Loucy (cell line): ENCODE results near the gene COL11A2.
A peak's percentile ranks its signal among the peaks of the same experiment; 100 is the strongest.

Experiments
- H2AFZ ChIP-seq: fragments of 200-600 bp; sonication (generic); 2 replicates; pipeline ENCODE4 v1.6.0; 2016; ENCODE audit warnings: antibody characterized with exemption, mild to moderate bottlenecking, low read length, moderate library complexity
- H3F3A ChIP-seq: fragments of 200-600 bp; 2 replicates; pipeline ENCODE4 v1.6.0; 2016; ENCODE audit warnings: antibody characterized with exemption, low read depth, mild to moderate bottlenecking
- H3K27me3 ChIP-seq: fragments of 200-600 bp; sonication (generic); 2 replicates; pipeline ENCODE4 v1.6.1; 2014; ENCODE audit warnings: low read length, mild to moderate bottlenecking; ENCODE audit not compliant: insufficient read depth, poor library complexity, severe bottlenecking
- H3K36me3 ChIP-seq: fragments of 200-600 bp; sonication (generic); 2 replicates; pipeline ENCODE4 v1.6.1; 2016; ENCODE audit warnings: low read length; ENCODE audit not compliant: insufficient read depth
- H3K4me1 ChIP-seq: fragments of 200-600 bp; sonication (generic); 2 replicates; pipeline ENCODE4 v1.5.1; 2014; ENCODE audit warnings: low read length, mild to moderate bottlenecking; ENCODE audit not compliant: insufficient read depth, poor library complexity, severe bottlenecking
- H3K4me2 ChIP-seq: fragments of 200-600 bp; sonication (generic); 2 replicates; pipeline ENCODE4 v1.6.0; 2014; ENCODE audit warnings: antibody characterized with exemption, low read length, low read depth, mild to moderate bottlenecking; ENCODE audit not compliant: poor library complexity, severe bottlenecking
- H3K4me3 ChIP-seq: fragments of 200-600 bp; sonication (generic); 2 replicates; pipeline ENCODE4 v1.5.1; 2014; ENCODE audit warnings: low read length, mild to moderate bottlenecking, mixed read lengths; ENCODE audit not compliant: poor library complexity, severe bottlenecking
- H3K79me2 ChIP-seq: fragments of 200-600 bp; sonication (generic); 2 replicates; pipeline ENCODE4 v1.6.1; 2014; ENCODE audit warnings: low read length; ENCODE audit not compliant: insufficient read depth
- H3K9ac ChIP-seq: fragments of 200-600 bp; sonication (generic); 2 replicates; pipeline ENCODE4 v1.6.0; 2014; ENCODE audit warnings: mild to moderate bottlenecking, low read depth, low read length, moderate library complexity; ENCODE audit not compliant: poor library complexity, severe bottlenecking
- H3K9me2 ChIP-seq: fragments of 200-600 bp; sonication (generic); replicated peaks from 2 replicates; pipeline ENCODE4 v1.6.1; 2016; ENCODE audit warnings: low read depth, low read length, mixed read lengths
- H3K9me3 ChIP-seq: fragments of 200-600 bp; sonication (generic); 2 replicates; pipeline ENCODE4 v1.6.1; 2014; ENCODE audit warnings: mild to moderate bottlenecking, antibody characterized with exemption, low read length, low read depth; ENCODE audit not compliant: insufficient read depth
- H4K20me1 ChIP-seq: fragments of 200-600 bp; sonication (generic); 2 replicates; pipeline ENCODE4 v1.6.0; 2014; ENCODE audit warnings: antibody characterized with exemption, low read length, mild to moderate bottlenecking; ENCODE audit not compliant: insufficient read depth, poor library complexity, severe bottlenecking
- EZH2phosphoT487 ChIP-seq: fragments of 200-600 bp; IDR thresholded peaks from 2 replicates; pipeline ENCODE4 v1.6.1; 2018; ENCODE audit warnings: antibody characterized with exemption, mild to moderate bottlenecking, moderate library complexity, borderline replicate concordance
- TF ChIP-seq, protein P1 (sequence below): fragments of 200-600 bp; sonication (generic); conservative IDR thresholded peaks from 2 replicates; pipeline ENCODE4 v1.5.1; 2014; ENCODE audit warnings: mild to moderate bottlenecking, antibody characterized with exemption, low read length

COL11A2 gene

DNA sequence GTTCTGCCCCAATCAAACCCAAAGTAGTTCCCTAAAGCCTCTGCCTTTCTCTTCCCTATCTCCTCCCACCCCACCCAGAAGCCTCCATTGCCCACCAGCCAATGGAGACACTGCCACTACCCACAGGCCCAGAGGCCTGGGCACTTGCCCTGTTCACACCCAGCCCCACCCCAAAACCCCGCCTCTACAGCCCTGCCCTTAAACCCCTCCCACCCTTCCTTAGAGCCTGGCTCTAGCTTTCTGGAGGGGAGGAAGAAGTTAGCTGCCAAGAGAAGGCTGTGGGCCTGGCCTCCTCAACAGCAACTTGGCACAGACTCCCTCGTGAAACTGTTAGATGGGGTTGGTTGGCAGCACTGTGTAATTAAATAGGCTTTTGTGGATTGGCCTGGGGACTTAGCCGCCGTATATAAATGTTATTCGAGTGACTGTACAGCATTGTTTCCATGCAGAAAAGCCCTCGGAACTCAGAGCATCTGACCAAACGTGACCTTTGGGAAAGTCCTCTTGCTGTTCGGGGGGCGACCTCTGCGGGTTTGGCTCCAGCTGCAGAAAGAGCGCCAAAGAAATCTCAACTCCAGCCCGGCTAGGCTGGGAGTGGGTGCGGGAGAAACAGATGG is 31.4 kb downstream of the COL11A2 start:
- H3K79me2 ChIP-seq, result no peaks in the 10 kb centered on the region
- H4K20me1 ChIP-seq, result no peaks in the 10 kb centered on the region
- H3K27me3 ChIP-seq, result peaks cover 7% of the 10 kb centered on the region
- peak overlapping the region; percentile 68 for H3K4me3 ChIP-seq
- TF ChIP-seq EZH2phosphoT487, result no peak
- TF ChIP-seq, protein P1, sequence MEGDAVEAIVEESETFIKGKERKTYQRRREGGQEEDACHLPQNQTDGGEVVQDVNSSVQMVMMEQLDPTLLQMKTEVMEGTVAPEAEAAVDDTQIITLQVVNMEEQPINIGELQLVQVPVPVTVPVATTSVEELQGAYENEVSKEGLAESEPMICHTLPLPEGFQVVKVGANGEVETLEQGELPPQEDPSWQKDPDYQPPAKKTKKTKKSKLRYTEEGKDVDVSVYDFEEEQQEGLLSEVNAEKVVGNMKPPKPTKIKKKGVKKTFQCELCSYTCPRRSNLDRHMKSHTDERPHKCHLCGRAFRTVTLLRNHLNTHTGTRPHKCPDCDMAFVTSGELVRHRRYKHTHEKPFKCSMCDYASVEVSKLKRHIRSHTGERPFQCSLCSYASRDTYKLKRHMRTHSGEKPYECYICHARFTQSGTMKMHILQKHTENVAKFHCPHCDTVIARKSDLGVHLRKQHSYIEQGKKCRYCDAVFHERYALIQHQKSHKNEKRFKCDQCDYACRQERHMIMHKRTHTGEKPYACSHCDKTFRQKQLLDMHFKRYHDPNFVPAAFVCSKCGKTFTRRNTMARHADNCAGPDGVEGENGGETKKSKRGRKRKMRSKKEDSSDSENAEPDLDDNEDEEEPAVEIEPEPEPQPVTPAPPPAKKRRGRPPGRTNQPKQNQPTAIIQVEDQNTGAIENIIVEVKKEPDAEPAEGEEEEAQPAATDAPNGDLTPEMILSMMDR, result no peak
- peak overlapping the region; percentile 91 for H2AFZ ChIP-seq
- H3K4me2 ChIP-seq, result peak overlapping the region; percentile 81
- H3K4me1 ChIP-seq, result peaks cover 15% of the 10 kb centered on the region
- no peaks in the 10 kb centered on the region for H3K9me3 ChIP-seq
- H3K36me3 ChIP-seq, result no peaks in the 10 kb centered on the region
- H3K9ac ChIP-seq, result peak overlapping the region; percentile 5
- no peaks in the 10 kb centered on the region for H3F3A ChIP-seq
- no peaks in the 10 kb centered on the region for H3K9me2 ChIP-seq

DNA sequence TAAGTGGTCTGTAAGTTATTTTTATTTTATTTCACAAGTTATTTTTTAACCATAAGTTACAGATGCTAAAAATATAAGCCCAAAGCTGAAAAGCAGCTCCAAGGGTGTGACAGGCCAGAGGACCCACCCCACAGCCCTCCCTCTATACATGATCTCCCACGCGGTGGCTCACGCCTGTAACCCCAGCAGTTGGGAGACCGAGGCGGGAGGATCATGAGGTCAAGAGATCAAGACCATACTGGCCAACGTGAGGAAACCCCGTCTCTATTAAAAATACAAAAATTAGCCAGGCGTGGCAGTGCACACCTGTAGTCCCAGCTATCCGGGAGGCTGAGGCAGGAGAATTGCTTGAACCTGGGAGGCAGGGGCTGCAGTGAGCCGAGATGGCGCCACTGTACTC is 32.2 kb downstream of the COL11A2 start:
- Histone ChIP-seq H3F3A (no peaks in the 10 kb centered on the region), H3K9ac (no peak overlapping the region), H3K27me3 (peaks cover 7% of the 10 kb centered on the region), H3K36me3 (no peaks in the 10 kb centered on the region), H2AFZ (no peak overlapping the region), H3K9me3 (no peaks in the 10 kb centered on the region), H3K4me3 (no peak overlapping the region), H3K79me2 (no peaks in the 10 kb centered on the region), H3K4me2 (no peak overlapping the region), H3K9me2 (no peaks in the 10 kb centered on the region), H3K4me1 (peaks cover 15% of the 10 kb centered on the region), H4K20me1 (no peaks in the 10 kb centered on the region)
- TF ChIP-seq, protein P1, result no peak
- no peak for TF ChIP-seq EZH2phosphoT487

DNA sequence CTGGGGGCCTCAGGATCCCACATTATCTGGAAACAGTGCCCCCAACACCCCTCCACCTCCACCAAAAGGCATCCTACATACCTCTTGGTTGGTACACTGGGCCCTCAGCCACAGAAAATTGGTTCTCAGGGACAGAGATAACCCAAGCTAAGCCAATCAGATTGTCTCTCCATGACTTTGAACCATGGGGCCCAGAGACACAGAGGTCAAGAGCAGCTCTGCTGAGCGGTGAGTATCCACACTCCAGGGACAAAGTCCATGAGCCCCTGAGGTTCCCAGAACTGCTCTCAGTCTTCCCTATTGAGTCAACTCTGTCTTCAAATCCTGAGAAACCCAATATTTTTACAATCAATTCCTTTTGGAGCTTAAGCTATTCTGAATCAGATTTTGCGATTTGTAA is 35.3 kb downstream of the COL11A2 start:
- Histone ChIP-seq H3K4me2 (no peak overlapping the region), H3K9me3 (no peaks in the 10 kb centered on the region), H3F3A (no peaks in the 10 kb centered on the region)

More for the DNA sequence above, 35.3 kb downstream of the COL11A2 start:
- no peaks in the 10 kb centered on the region for H4K20me1 ChIP-seq
- peaks cover 16% of the 10 kb centered on the region for H3K27me3 ChIP-seq
- H3K36me3 ChIP-seq, result no peaks in the 10 kb centered on the region
- H3K9ac ChIP-seq, result no peak overlapping the region
- H3K4me3 ChIP-seq, result no peak overlapping the region
- no peaks in the 10 kb centered on the region for H3K79me2 ChIP-seq
- H3K9me2 ChIP-seq, result no peaks in the 10 kb centered on the region
- H3K4me1 ChIP-seq, result peaks cover 14% of the 10 kb centered on the region
- no peak overlapping the region for H2AFZ ChIP-seq
- no peak for TF ChIP-seq EZH2phosphoT487
- TF ChIP-seq, protein P1, result no peak
